GM21526 (cell line): ENCODE measurements around the gene RPL13.

Source experiments
- ATAC-seq: cut with Tn5 transposase; IDR thresholded peaks from one replicate; pipeline ENCODE4 v1.9.1; 2021; ENCODE audit warnings: moderate library complexity; ENCODE audit not compliant: unreplicated experiment, low FRiP score

Gene RPL13

GRCh38 chr16:89595330-89596060 is 35.0 kb downstream of the RPL13 start:
- no peak for ATAC-seq

GRCh38 chr16:89596061-89596689 is 35.7 kb downstream of the RPL13 start:
- ATAC-seq: no peak

- ATAC-seq: no peak
These were observed 36.6 kb downstream of the RPL13 start for GRCh38 chr16:89596957-89597649.

GRCh38 chr16:89598199-89598598 is 37.7 kb downstream of the RPL13 start:
- ATAC-seq: no peak

GRCh38 chr16:89599451-89599858 is 39.0 kb downstream of the RPL13 start:
- ATAC-seq: no peak

- ATAC-seq: no peak
These were observed 39.4 kb downstream of the RPL13 start for GRCh38 chr16:89599902-89600301.

- ATAC-seq: no peak
These were observed 39.9 kb downstream of the RPL13 start for GRCh38 chr16:89600427-89600826.

GRCh38 chr16:89600956-89601355 is 40.5 kb downstream of the RPL13 start:
- ATAC-seq: no peak

GRCh38 chr16:89601906-89602272 is 41.4 kb downstream of the RPL13 start:
- no peak for ATAC-seq

GRCh38 chr16:89602273-89602951 is 41.9 kb downstream of the RPL13 start:
- ATAC-seq: no peak

- ATAC-seq: no peak
These were observed 42.6 kb downstream of the RPL13 start for GRCh38 chr16:89602952-89603590.

- no peak for ATAC-seq
These were observed 44.3 kb downstream of the RPL13 start for GRCh38 chr16:89604764-89605163.

GRCh38 chr16:89605186-89605970 is 44.9 kb downstream of the RPL13 start:
- ATAC-seq: no peak

GRCh38 chr16:89606006-89606405 is 45.5 kb downstream of the RPL13 start:
- ATAC-seq: no peak

GRCh38 chr16:89607453-89607852 is 47.0 kb downstream of the RPL13 start:
- no peak for ATAC-seq

- no peak for ATAC-seq
These were observed 47.7 kb downstream of the RPL13 start for GRCh38 chr16:89607937-89608740.

GRCh38 chr16:89610108-89610453 is 49.6 kb downstream of the RPL13 start:
- ATAC-seq: no peak

- ATAC-seq: no peak
These were observed 52.1 kb downstream of the RPL13 start for GRCh38 chr16:89612415-89613166.
